ENCODE data around the gene TRIM61.
"Not testable (repeated sequence)": the region's sequence is repeated elsewhere in the genome, so short reads cannot be mapped to it uniquely, and the experiment has no call there.

The TRIM61 gene

GRCh38 chr4:164956766-164957643 lies 20.5 kb downstream of the TRIM61 start:
- DNase-seq = peak; percentile 25

GRCh38 chr4:164955107-164955805 lies 22.2 kb downstream of the TRIM61 start:
- DNase-seq = no peak

- DNase-seq = no peak
These were observed 24.9 kb downstream of the TRIM61 start for GRCh38 chr4:164952551-164952950.

- DNase-seq = no peak
These were observed 27.9 kb downstream of the TRIM61 start for GRCh38 chr4:164949448-164950143.

- DNase-seq = no peak
These were observed 28.5 kb downstream of the TRIM61 start for GRCh38 chr4:164948975-164949374.

- peak; percentile 65 for DNase-seq
These were observed 29.5 kb downstream of the TRIM61 start for GRCh38 chr4:164948006-164948405.

GRCh38 chr4:164946810-164947209 lies 30.6 kb downstream of the TRIM61 start:
- no peak for DNase-seq

- DNase-seq = no peak
These were observed 32.3 kb downstream of the TRIM61 start for GRCh38 chr4:164945146-164945545.

- DNase-seq = no peak
These were observed 34.3 kb downstream of the TRIM61 start for GRCh38 chr4:164943192-164943591.

GRCh38 chr4:164937576-164938270 lies 39.7 kb downstream of the TRIM61 start:
- no peak for DNase-seq

GRCh38 chr4:164935865-164936606 lies 41.4 kb downstream of the TRIM61 start:
- DNase-seq = not testable (repeated sequence)

- no peak for DNase-seq
These were observed 42.1 kb downstream of the TRIM61 start for GRCh38 chr4:164935363-164935762.

- DNase-seq = no peak
These were observed 44.2 kb downstream of the TRIM61 start for GRCh38 chr4:164933244-164933643.

GRCh38 chr4:164931551-164932324 lies 45.7 kb downstream of the TRIM61 start:
- no peak for DNase-seq

GRCh38 chr4:164930647-164931046 lies 46.8 kb downstream of the TRIM61 start:
- DNase-seq = no peak

GRCh38 chr4:164927101-164927500 lies 50.4 kb downstream of the TRIM61 start:
- DNase-seq = not testable (repeated sequence)

GRCh38 chr4:164926301-164926700 lies 51.2 kb downstream of the TRIM61 start:
- DNase-seq = no peak

- DNase-seq = no peak
These were observed 52.7 kb downstream of the TRIM61 start for GRCh38 chr4:164924670-164925238.

- no peak for DNase-seq
These were observed 58.5 kb downstream of the TRIM61 start for GRCh38 chr4:164918956-164919355.

Data from NCI-H524 treated with DMSO at 0.1 percent for 48 hours (cell line).